ENCODE measurements around the gene CLEC17A.

GRCh38 chr19:14563989-14564651 lies 18.8 kb upstream of the CLEC17A start:
- TF ChIP-seq POLR2AphosphoS5 (IDR thresholded peaks at IDR 0.05) (no peak), CTCF (IDR thresholded peaks at IDR 0.05; ENCODE audit: poor library complexity, severe bottlenecking) (no peak)
- TF ChIP-seq, protein P1, sequence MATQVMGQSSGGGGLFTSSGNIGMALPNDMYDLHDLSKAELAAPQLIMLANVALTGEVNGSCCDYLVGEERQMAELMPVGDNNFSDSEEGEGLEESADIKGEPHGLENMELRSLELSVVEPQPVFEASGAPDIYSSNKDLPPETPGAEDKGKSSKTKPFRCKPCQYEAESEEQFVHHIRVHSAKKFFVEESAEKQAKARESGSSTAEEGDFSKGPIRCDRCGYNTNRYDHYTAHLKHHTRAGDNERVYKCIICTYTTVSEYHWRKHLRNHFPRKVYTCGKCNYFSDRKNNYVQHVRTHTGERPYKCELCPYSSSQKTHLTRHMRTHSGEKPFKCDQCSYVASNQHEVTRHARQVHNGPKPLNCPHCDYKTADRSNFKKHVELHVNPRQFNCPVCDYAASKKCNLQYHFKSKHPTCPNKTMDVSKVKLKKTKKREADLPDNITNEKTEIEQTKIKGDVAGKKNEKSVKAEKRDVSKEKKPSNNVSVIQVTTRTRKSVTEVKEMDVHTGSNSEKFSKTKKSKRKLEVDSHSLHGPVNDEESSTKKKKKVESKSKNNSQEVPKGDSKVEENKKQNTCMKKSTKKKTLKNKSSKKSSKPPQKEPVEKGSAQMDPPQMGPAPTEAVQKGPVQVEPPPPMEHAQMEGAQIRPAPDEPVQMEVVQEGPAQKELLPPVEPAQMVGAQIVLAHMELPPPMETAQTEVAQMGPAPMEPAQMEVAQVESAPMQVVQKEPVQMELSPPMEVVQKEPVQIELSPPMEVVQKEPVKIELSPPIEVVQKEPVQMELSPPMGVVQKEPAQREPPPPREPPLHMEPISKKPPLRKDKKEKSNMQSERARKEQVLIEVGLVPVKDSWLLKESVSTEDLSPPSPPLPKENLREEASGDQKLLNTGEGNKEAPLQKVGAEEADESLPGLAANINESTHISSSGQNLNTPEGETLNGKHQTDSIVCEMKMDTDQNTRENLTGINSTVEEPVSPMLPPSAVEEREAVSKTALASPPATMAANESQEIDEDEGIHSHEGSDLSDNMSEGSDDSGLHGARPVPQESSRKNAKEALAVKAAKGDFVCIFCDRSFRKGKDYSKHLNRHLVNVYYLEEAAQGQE (IDR thresholded peaks at IDR 0.05; ENCODE audit: borderline replicate concordance): no peak
